Adrenal gland (tissue), 12 donors: ENCODE results near the gene ATP6V0B. TPM values are rescaled to one million over a fixed set of nuclear protein-coding genes. Genes with fewer than 3 reads are reported as not detected.
A peak's percentile ranks its signal among the peaks of the same experiment; 100 is the strongest.

Experiments
- DNase-seq, 7 donors: peaks; one replicate each; pipeline ENCODE4 v3.0.0-alpha.2; 2019 to 2020
- H3K27ac ChIP-seq, 5 donors: fragments of 200-600 bp; sonication (generic) in 4 of 5; 1 replicate in 3 of 5; 2 replicates in 2 of 5; pipeline versions ENCODE4 v1.5.1 to v1.8.0; 2016 to 2020; ENCODE audit warnings: mild to moderate bottlenecking in 1 of 5
- H3K27me3 ChIP-seq: fragments of 200-600 bp; 2 replicates; pipeline ENCODE4 v1.8.0; 2021
- H3K36me3 ChIP-seq, 2 donors: fragments of 200-600 bp; replicated peaks in 1 of 2; 1 replicate in 1 of 2; 2 replicates in 1 of 2; pipeline versions ENCODE4 v1.5.1 to v1.8.0; 2018 to 2022
- H3K4me1 ChIP-seq, 2 donors: fragments of 200-600 bp; replicated peaks in 1 of 2; 1 replicate in 1 of 2; 2 replicates in 1 of 2; pipeline versions ENCODE4 v1.5.1 to v1.8.0; 2018 to 2021
- H3K4me3 ChIP-seq, 4 donors: fragments of 200-600 bp; sonication (generic) in 3 of 4; one replicate each; pipeline ENCODE4 v1.5.1; 2016 to 2018
- H3K9me3 ChIP-seq, 3 donors: fragments of 200-600 bp; sonication (generic) in 1 of 3; replicated peaks in 1 of 3; 1 replicate in 2 of 3; 2 replicates in 1 of 3; pipeline versions ENCODE4 v1.5.1 to v1.8.0; 2016 to 2021
- POLR2A ChIP-seq, 2 donors: fragments of 450-650 bp; IDR thresholded peaks; one replicate each; pipeline ENCODE4 v1.6.1; 2017; ENCODE audit warnings: antibody characterized with exemption in 2 of 2, mild to moderate bottlenecking in 2 of 2, moderate library complexity in 1 of 2
- WGBS, 4 donors: extraction: QIAGEN DNeasy Blood & Tissue Kit in 2 of 4; methylation state at CpG; one replicate each; pipeline versions ENCODE4 v1.1.5 to v1.1.7; 2013 to 2017; 5-methylcytosine and 5-hydroxymethylcytosine counted together
- intact Hi-C, 2 donors: fragments of 100-400 bp; cut with DNase I; formaldehyde crosslinking; loops; one replicate each; pipeline versions ENCODE4 v1.14.1 to v1.15.0; 2022 to 2023
- polyA plus RNA-seq, 3 donors: library from polyadenylated mRNA; stranded (reverse); fragments of 200-250 nt in 2 of 3; fragments of 350-450 nt in 1 of 3; fragmentation: Illumina TruSeq in 1 of 3; extraction: RNeasy Lipid Tissue Mini Kit (QIAGEN cat#74804) in 1 of 3; gene quantifications; one replicate each; pipeline ENCODE4 v1.2.3, GENCODE V29; 2013 to 2014
- total RNA-seq, 9 donors: library from RNA; depleted of rRNA in 4 of 9; stranded (reverse); fragments of >200 nt in 4 of 9; fragments of 120-200 nt in 1 of 9; fragmentation: NEBNext Ultra II Directional in 1 of 9; extraction: Animal tissue kit (Norgen Biotek cat#: 25700) in 1 of 9; gene quantifications; one replicate each; pipeline versions ENCODE4 v1.1.0 to v1.2.4, GENCODE V29; 2013 to 2023
- TF ChIP-seq, protein P1 (sequence below), 6 experiments: fragments of 450-650 bp in 4 of 6; fragments of 200-600 bp in 2 of 6; sonication (generic) in 1 of 6; IDR thresholded peaks; 1 replicate in 5 of 6; 2 replicates in 1 of 6; pipeline versions ENCODE4 v1.5.1 to v1.8.0; 2016 to 2021; ENCODE audit warnings: antibody characterized with exemption in 6 of 6, mild to moderate bottlenecking in 2 of 6, moderate library complexity in 1 of 6
- donor health status: healthy with polysubstance abuse.
- donor health status: Bipolar disorder and iron deficiency.
- donor health status: DM: yes; HTN: yes; CAD: no.
- donor health status: DM: no; HTN: no; CAD: no.
- donor health status: DM: no; HTN: no; CAD: no.
- donor health status: DM: yes; HTN: yes; CAD: no.

ATP6V0B gene
- total and polyA plus RNA-seq, 12 donors, result 141 to 432 (median 216) TPM

- intact Hi-C loops, result no loop called here
- H3K4me3 ChIP-seq, result no peak overlapping the region
- peaks cover 0 to 13% of the 10 kb centered on the region in 2 donors for H3K36me3 ChIP-seq
- no peak for TF ChIP-seq POLR2A (IDR thresholded peaks at IDR 0.05)
- TF ChIP-seq, protein P1, sequence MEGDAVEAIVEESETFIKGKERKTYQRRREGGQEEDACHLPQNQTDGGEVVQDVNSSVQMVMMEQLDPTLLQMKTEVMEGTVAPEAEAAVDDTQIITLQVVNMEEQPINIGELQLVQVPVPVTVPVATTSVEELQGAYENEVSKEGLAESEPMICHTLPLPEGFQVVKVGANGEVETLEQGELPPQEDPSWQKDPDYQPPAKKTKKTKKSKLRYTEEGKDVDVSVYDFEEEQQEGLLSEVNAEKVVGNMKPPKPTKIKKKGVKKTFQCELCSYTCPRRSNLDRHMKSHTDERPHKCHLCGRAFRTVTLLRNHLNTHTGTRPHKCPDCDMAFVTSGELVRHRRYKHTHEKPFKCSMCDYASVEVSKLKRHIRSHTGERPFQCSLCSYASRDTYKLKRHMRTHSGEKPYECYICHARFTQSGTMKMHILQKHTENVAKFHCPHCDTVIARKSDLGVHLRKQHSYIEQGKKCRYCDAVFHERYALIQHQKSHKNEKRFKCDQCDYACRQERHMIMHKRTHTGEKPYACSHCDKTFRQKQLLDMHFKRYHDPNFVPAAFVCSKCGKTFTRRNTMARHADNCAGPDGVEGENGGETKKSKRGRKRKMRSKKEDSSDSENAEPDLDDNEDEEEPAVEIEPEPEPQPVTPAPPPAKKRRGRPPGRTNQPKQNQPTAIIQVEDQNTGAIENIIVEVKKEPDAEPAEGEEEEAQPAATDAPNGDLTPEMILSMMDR (IDR thresholded peaks at IDR 0.05), result no peak
- no peaks in the 10 kb centered on the region for H3K27me3 ChIP-seq
- DNase-seq, result peak in 1 of 7 donors; percentile 15
- H3K27ac ChIP-seq, result no peak overlapping the region
- WGBS, 4 donors, result 94 to 97% (median 96%) methylated on average over 8 to 20 of the region's 20 CpGs
- peaks cover 7 to 27% of the 10 kb centered on the region in 2 donors for H3K4me1 ChIP-seq
- H3K9me3 ChIP-seq, result no peaks in the 10 kb centered on the region
Observed at GRCh38 chr1:43981636-43982035, 6.9 kb downstream of the ATP6V0B start.

- TF ChIP-seq, protein P1 (IDR thresholded peaks at IDR 0.05), result no peak
- no peak for TF ChIP-seq POLR2A (IDR thresholded peaks at IDR 0.05)
- Histone ChIP-seq H3K27ac (no peak overlapping the region), H3K36me3 (peaks cover 0 to 7% of the 10 kb centered on the region in 2 donors), H3K9me3 (no peaks in the 10 kb centered on the region), H3K4me3 (no peak overlapping the region), H3K4me1 (peaks cover 7 to 21% of the 10 kb centered on the region in 2 donors), H3K27me3 (no peaks in the 10 kb centered on the region)
- intact Hi-C loops, result no loop called here
- no peak for DNase-seq
- WGBS, 4 donors, result 90 to 97% (median 94%) methylated on average over 2 to 8 of the region's 8 CpGs
Observed at GRCh38 chr1:43982241-43982640, 7.5 kb downstream of the ATP6V0B start.

GRCh38 chr1:43982808-43983207, 8.0 kb downstream of the ATP6V0B start:
- DNase-seq, result no peak
- WGBS, 4 donors, result 77 to 90% (median 88%) methylated on average over 15 of the region's 15 CpGs
- Histone ChIP-seq H3K4me3 (no peak overlapping the region), H3K27me3 (no peaks in the 10 kb centered on the region), H3K4me1 (peaks cover 7 to 16% of the 10 kb centered on the region in 2 donors), H3K36me3 (peaks cover 0 to 1% of the 10 kb centered on the region in 2 donors), H3K27ac (no peak overlapping the region), H3K9me3 (no peaks in the 10 kb centered on the region)
- TF ChIP-seq POLR2A (IDR thresholded peaks at IDR 0.05), result no peak
- TF ChIP-seq, protein P1 (IDR thresholded peaks at IDR 0.05), result no peak
- intact Hi-C loops, result no loop called here

DNA sequence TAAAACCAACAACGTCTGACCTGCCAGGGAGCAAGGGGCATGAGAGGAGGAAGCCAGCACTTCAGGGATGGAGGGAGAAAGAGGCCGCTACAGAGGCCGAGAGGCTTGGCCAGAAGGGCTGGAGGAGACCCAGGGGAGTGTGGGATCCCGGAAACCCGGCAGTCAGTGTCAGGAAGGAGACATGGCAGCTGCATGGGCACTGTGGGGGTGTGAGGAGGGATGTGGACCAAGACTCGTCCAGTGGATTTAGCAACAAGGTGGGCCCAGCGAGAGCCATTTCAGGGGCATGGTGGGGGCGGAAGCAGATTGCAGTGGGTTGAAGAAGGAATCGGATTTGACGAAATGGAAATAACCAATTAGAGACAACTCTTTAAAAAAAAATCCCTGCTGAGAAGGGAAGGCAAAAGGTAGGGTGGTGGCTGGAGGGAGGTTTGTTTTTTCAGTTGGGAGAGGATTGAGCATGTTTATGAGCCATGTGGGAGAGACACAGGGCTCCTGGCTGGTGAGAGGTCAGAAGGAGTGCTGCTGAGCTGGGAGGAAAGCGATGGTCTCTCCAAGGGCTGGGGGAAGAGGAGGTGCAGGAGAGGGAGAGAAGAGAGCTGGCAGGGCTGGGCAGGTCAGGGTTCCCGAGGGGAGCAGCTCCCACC, 8.6 kb downstream of the ATP6V0B start:
- no peak for TF ChIP-seq POLR2A (IDR thresholded peaks at IDR 0.05)
- Histone ChIP-seq H3K4me3 (no peak overlapping the region), H3K27ac (no peak overlapping the region), H3K36me3 (no peaks in the 10 kb centered on the region), H3K4me1 (peaks cover 7 to 10% of the 10 kb centered on the region in 2 donors), H3K27me3 (no peaks in the 10 kb centered on the region), H3K9me3 (no peaks in the 10 kb centered on the region)
- DNase-seq, result no peak
- WGBS, 4 donors, result 83 to 89% (median 86%) methylated on average over 12 of the region's 12 CpGs
- intact Hi-C loops, result no loop called here

DNA sequence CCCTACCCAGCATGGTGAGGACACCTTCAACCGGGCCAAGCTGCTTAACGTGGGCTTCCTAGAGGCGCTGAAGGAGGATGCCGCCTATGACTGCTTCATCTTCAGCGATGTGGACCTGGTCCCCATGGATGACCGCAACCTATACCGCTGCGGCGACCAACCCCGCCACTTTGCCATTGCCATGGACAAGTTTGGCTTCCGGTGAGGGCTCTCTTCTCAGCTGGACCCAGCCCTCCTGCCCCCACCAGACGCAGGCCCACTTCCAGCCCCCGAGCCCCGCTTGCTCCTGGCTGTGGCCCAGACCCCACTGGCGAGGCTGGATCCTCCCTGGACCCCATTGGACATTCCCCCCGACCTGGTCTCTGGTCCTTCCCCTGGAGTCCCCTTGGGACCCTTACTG, 10.1 kb downstream of the ATP6V0B start:
- no peak for DNase-seq
- H3K4me3 ChIP-seq, result no peak overlapping the region
- intact Hi-C loops, result no loop called here
- TF ChIP-seq, protein P1 (IDR thresholded peaks at IDR 0.05), result no peak
- TF ChIP-seq POLR2A (IDR thresholded peaks at IDR 0.05), result no peak
- no peak overlapping the region for H3K27ac ChIP-seq
- H3K9me3 ChIP-seq, result no peaks in the 10 kb centered on the region
- WGBS, 4 donors, result 96 to 100% (median 98%) methylated on average over 2 to 16 of the region's 16 CpGs
- H3K36me3 ChIP-seq, result no peaks in the 10 kb centered on the region
- H3K4me1 ChIP-seq, result peaks cover 4% of the 10 kb centered on the region in 2 donors
- H3K27me3 ChIP-seq, result no peaks in the 10 kb centered on the region
